Spinal cord (tissue), 9 donors: Measurements from ENCODE around the gene CSRNP3. TPM values are rescaled to one million over a fixed set of nuclear protein-coding genes. Genes with fewer than 3 reads are reported as not detected.

Source experiments
- DNase-seq, 6 donors: peaks; one replicate each; pipeline versions ENCODE4 v3.0.0 to v3.0.0-alpha.2; 2013 to 2015; ENCODE audit warnings: low spot score in 6 of 6, low read depth in 4 of 6
- H3K27ac ChIP-seq: one replicate; pipeline ENCODE4 v1.5.1; 2013; ENCODE audit warnings: low read depth, low read length, control low read depth
- H3K27me3 ChIP-seq: one replicate; pipeline ENCODE4 v1.6.1; 2013; ENCODE audit warnings: low read length; ENCODE audit not compliant: control insufficient read depth, insufficient read depth
- H3K36me3 ChIP-seq: one replicate; pipeline ENCODE4 v1.6.1; 2013; ENCODE audit warnings: low read length; ENCODE audit not compliant: control insufficient read depth, insufficient read depth
- H3K4me1 ChIP-seq: one replicate; pipeline ENCODE4 v1.6.1; 2013; ENCODE audit warnings: low read length; ENCODE audit not compliant: control insufficient read depth, insufficient read depth
- H3K4me3 ChIP-seq: one replicate; pipeline ENCODE4 v1.5.1; 2013; ENCODE audit warnings: low read depth, low read length, control low read depth
- H3K9me3 ChIP-seq: one replicate; pipeline ENCODE4 v1.6.1; 2013; ENCODE audit warnings: low read length; ENCODE audit not compliant: control insufficient read depth, insufficient read depth
- polyA plus RNA-seq, 2 donors: library from polyadenylated mRNA; unstranded; fragments of 120-200 nt; gene quantifications; one replicate each; pipeline ENCODE4 v1.2.1, GENCODE V29; 2013; ENCODE audit not compliant: insufficient read length in 2 of 2
- total RNA-seq, 2 donors: library from RNA; depleted of rRNA in 1 of 2; stranded (reverse); fragments of 120-200 nt in 1 of 2; fragments of >200 nt in 1 of 2; gene quantifications; one replicate each; pipeline versions ENCODE4 v1.2.3 to v1.2.4, GENCODE V29; 2013 to 2014

Gene CSRNP3
- total and polyA plus RNA-seq, 4 donors = 21.7 to 82.9 (median 35.2) TPM

DNA sequence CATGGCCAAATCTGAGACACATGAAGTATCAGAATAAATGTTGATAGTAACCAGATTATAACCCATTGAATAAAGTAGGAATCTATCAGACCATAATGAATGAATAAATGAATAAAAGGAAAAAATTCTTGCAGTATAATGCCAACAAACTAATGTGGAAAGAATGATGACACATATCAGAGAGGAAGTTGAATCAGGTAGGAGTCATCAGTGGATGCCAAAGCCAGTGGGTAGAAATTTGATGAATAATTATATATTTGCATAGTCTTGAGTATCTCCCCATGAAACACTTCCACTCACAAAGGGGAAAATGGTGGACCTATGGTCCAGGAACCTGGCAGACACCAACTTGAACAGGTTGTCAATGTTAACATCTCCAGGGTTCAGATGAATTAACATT lies 255.9 kb downstream of the CSRNP3 start:
- Histone ChIP-seq H3K4me1 (no peaks in the 10 kb centered on the region), H3K27me3 (no peaks in the 10 kb centered on the region), H3K4me3 (no peak overlapping the region), H3K9me3 (peaks cover 2% of the 10 kb centered on the region), H3K36me3 (no peaks in the 10 kb centered on the region), H3K27ac (no peak overlapping the region)
- no peak for DNase-seq

Other genes with a start within 250 kb of the CSRNP3 start
- gene SCN2A, start 230.3 kb upstream of the CSRNP3 start, total RNA-seq = 100 to 1,000 TPM in 1 of 2 donors, 10 to 100 TPM in 1; 24.2 to 107 TPM
- 10 to 100 TPM; 44.1 to 58.6 TPM for gene SCN2A, start 230.3 kb upstream of the CSRNP3 start, polyA plus RNA-seq